GM18526 (cell line): ENCODE results near the gene C1orf52.

ENCODE experiments used
- POLR2A ChIP-seq: IDR thresholded peaks from 3 replicates; pipeline ENCODE4 v1.6.1; 2011; ENCODE audit not compliant: insufficient read length; ENCODE audit errors: extremely low read depth

The C1orf52 gene

DNA sequence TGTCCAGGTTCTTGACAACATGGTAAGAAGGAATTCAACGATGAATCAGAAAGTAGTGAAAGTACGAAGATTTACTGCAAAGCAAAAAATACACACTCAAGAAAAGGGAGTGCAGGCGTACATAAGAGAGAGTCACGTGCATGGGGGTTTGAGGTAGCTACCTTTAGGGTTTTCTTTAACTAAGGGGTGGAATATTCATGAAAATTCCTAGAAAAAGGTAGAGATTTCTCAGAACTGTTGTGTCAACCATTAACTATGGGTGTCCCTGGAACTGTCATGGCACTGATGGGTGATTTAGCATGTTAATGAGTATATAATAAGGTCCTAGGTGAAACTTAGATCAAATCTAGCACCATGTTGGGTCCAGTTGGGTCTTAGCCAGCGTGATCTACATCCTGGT is 36.1 kb downstream of the C1orf52 start:
- TF ChIP-seq POLR2A, result no peak

DNA sequence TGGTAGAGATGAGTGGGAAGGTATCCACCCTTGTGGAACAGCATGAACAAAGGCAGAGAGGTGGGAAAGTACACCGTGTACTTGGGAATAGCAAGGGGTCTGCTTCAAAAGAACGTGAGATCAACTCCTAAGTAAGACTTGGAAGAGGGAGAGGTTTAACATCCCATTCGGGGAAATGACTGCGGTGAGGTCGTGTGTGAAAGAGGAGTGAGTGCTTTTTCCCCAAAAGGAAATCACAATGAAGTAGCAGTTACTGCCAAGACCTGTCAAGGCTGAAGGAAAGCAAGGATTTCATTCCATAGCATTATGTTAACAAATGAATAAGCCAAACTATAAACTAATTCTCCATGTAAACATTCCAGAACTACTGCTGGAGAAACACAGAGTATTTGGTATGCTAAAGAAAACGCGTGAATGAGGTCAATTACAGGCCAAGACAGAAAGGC is 38.7 kb downstream of the C1orf52 start:
- no peak for TF ChIP-seq POLR2A

DNA sequence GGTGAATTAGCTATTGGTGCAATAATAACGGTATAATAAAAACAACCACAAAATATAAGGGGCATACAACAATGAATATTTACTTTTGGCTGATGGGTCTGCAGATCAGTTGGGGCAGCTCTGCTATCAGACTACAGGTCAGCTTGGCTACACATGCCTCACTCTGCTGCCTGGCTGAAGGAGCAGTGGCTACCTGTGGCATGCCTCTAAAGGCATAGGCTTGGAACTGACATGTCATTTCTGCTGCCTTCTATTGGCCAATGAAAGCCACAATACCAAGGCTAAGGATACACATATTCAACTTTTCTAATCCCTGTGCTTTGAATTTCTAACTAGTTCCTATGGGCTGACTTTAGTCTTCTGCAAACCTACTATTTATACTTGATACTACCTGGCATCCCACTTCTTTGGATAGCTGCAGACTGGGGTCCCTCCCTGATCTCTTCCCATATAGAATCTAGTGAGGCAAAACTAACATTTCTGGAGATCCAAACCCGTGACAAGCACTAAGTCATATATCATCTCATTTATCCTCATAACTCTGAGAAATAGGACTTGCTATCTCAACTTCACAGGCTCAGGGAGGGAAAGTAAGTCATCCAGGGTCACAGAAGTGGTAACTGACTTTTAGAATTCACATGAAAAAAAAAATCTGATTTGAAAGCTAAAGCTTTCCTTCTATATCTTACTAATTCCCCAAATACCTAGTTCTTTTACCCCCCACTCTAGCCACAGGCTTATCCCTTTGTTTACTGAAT is 39.4 kb downstream of the C1orf52 start:
- no peak for TF ChIP-seq POLR2A

DNA sequence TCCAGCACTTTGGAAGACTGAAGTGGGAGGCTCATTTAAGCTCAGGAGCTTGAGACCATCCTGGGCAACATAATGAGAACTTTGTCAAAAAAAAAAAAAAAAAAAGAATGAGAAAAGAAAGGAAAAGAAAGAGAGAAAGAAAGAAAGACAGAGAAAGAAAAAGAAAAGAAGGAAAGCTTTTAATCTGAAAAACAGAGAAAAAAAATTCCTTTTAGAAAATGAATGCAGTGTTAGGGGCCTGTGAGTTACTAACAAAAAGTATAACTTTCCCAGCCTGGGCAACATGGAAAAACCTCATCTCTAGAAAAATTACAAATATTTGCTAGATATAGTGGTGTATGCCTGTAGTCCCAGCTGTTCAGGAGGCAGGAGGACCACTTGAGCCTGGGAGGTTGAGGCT is 42.8 kb downstream of the C1orf52 start:
- TF ChIP-seq POLR2A, result no peak

DNA sequence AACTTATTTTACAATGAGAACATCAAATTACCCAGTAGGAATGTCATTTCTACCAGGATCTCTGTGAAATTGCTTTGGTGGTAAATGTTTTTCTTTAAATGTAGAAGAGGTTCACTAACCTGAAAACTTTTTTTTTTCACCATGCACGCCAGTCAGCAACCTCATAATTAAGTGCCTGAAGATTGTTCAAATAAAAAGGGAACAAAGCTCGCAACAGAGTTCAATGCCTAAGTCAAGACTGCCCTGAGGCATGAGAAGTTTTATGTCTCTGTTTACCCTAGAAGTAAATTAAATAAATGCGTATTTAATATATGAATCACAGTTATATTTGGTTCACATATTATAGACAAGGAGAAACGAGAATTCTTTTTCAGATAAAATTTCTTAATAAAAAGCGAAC is 44.8 kb downstream of the C1orf52 start:
- TF ChIP-seq POLR2A, result no peak

DNA sequence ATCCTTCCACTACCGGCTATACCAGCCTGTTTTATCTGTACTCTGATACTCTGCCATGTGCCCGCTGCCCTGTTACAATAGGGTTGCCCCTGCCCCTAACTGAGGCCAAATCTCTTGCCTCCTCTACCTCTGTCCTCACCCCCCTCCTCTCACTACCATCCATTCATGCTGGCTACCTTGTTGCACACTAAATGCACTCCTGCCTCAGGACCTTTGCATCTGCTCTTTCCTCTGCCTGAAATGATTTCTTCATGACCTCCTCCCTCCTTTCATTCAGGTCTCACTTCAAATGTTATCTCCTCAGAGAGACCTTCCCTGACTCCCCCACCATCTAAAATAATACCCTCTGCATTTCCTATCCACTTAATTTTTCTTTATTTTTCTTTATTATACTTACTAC is 51.0 kb downstream of the C1orf52 start:
- no peak for TF ChIP-seq POLR2A

DNA sequence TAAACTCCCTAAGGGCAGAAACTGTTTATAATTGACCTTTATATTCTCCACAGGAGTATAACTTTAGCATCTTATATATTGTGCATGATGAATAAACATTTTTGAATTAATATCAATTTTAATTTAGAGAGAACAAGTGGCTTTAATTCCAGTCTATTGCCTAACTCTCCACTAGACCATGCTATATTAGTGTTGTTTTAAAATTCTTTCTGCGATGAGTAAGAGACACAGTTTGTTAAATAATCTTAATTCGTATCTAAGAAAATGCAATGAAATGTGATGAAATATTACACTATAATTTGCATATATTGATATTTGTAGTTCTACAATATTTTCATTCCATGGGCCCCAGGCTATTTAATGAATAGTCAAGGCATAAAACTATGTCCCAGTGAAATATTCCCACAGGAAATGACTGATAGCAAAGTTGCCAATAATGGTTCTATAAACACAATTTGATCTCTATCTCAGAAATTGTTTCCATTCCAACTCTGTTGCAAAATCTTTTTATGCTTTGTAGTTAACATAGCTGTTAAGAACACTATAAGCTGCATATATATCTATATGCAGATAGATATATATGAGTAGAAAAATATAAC is 55.8 kb downstream of the C1orf52 start:
- no peak for TF ChIP-seq POLR2A

DNA sequence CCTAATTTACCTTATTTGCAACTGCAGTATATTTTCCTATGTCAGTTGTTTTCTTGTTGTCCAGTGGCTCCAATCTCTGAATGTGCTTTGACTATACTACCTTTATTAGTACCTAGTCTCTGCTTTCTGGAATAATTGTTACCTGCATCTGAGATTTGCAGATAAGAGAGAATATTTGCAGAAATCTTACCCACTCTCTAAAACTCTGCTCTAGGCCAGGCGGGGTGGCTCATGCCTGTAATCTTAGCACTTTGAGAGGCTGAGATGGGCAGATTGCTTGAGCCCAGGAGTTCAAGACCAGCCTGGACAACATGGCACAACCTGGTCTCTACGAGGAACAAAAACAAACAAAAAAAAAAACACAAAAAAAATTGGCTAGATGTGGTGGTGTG is 56.6 kb downstream of the C1orf52 start:
- TF ChIP-seq POLR2A, result no peak

DNA sequence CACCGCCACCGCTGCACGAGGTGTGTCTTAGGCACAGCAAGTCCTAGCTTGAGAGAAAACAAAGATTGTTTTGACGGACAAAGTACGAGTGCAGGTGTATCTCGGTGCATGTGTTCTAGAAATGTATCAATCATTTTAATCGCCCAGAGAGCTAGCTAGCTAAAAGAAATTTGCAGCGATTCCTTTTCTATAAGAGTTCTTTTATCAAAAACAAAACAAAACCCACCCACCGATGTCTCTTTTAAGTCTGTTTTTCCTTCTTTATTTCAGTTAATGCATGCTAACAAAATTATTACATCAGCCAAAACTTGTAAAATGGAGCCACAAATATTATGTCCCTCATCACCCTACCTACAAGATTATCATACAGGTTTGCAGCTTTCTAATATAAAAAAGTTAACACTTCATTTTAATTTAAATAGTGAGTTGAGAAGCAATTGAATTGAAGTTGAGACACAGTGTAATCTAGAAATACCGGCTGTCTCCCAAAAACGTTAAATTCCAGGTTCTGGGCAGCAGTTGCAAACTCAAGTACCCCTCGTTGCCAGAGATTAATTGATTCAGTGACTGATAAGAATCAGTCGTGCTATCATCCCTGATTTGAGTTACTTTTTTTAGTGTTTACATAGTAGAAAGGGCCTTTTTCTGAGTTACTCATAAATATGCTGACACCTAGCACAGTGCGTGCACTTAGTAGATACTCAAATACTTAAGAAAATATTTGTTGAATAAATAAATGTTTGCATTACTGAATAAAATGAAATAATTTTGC is 57.2 kb downstream of the C1orf52 start:
- no peak for TF ChIP-seq POLR2A

DNA sequence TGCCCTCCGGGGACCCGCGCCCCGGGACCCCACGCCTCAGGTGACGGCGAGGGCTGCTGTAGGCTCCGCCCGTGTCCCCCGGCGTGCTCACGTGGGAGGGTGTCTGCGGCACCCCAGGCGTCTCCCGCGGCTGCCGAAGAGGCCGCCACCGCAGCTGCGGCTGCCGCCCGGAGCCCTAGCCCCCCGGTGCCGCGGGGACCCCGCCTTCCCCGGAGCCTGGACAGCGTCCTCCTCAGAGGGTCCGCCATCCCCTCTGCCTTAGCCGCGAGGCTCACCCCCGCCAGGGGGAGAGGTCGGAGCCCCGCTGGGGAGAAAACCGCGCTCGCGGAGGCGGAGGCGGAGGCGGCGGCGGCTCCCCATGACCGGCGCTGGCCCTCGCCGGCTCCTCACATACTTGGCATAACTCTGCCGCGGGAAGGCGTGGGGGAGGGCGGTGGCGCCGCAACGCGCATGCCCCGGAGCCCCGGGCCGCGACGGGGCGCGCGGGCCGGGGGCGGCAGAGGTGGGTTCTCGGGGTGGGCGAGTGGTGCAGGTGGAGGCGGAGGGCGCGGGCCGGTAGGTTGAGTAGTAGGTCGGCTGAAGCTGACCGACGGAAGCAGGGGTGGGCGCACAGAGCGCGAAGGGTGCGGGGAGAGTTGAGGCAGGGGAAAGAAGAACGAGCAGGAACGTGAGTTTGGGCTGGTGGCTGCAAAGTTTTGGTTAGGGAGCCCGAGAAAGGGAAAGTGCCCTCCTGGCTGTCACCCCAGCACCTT is 57.9 kb downstream of the C1orf52 start:
- TF ChIP-seq POLR2A, result no peak

DNA sequence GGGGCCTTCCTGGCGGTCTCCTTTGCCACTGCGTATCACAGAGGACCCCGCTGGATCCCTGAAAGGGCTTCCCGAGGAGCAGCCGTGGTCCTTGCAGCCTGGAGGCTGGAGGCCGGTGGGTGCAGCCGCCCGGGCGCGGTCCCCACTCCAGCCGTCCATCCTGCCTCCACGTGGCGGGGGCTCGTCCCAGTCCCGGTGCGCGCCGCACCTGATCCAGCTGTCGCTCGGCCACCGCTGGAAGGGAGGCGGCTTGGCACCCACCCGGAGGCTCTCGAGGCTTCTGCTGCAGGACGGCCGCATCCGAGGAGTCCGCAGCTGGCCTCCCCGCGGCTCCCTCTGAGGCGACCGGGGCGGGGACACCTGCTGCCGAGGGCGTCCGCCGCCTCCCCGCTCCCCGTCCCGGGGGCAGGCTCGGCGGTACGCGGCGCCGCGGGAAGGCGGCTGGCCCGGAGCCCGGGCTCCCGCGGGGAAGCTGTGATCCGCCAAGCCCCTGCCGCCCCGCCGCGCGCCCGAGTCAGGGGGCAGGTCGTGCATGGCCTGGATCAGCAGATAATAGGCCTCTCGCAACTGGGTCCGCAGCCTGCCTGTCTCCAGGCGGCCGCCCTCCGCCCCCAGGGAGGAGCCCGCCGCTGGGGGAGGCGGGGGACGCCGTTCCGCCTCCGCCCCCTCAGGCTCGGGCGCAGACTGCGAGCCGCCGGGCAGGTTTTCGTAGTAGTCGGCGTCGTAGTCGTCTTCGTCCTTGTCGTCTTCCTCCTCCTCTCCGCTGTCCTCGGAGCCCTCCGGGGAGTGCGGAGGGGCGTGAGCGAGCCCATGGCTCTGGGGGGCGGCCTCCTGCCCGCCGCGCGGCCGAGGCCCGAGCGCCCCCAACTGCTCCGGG is 58.8 kb downstream of the C1orf52 start, which contains the start of gene SYDE2:
Gene SYDE2, minus strand, starts transcription at position 554 of the 877 bp plus-strand sequence. Its CDS starts 20 bp downstream, at position 534.
- TF ChIP-seq POLR2A, result no peak
